Subcutaneous adipose tissue (tissue), 4 donors: Measurements from ENCODE around the gene SMG5. TPM values are rescaled to one million over a fixed set of nuclear protein-coding genes. Genes with fewer than 3 reads are reported as not detected.

Experiments used
- total RNA-seq, 4 donors: library from RNA; depleted of rRNA; stranded (reverse); fragments of >200 nt; gene quantifications; one replicate each; pipeline ENCODE4 v1.1.0, GENCODE V29; 2016
- TF ChIP-seq, protein P1 (sequence below): fragments of 450-650 bp; IDR thresholded peaks from one replicate; pipeline ENCODE4 v1.5.1; 2016; ENCODE audit warnings: low read depth, mild to moderate bottlenecking, control low read depth, antibody characterized with exemption, moderate library complexity

The SMG5 gene
- total RNA-seq, 4 donors from 2014 or later, result 26.6 to 48.6 (median 37.3) TPM

GRCh38 chr1:156233426-156234127 is 49.0 kb downstream of the SMG5 start:
- TF ChIP-seq, protein P1, sequence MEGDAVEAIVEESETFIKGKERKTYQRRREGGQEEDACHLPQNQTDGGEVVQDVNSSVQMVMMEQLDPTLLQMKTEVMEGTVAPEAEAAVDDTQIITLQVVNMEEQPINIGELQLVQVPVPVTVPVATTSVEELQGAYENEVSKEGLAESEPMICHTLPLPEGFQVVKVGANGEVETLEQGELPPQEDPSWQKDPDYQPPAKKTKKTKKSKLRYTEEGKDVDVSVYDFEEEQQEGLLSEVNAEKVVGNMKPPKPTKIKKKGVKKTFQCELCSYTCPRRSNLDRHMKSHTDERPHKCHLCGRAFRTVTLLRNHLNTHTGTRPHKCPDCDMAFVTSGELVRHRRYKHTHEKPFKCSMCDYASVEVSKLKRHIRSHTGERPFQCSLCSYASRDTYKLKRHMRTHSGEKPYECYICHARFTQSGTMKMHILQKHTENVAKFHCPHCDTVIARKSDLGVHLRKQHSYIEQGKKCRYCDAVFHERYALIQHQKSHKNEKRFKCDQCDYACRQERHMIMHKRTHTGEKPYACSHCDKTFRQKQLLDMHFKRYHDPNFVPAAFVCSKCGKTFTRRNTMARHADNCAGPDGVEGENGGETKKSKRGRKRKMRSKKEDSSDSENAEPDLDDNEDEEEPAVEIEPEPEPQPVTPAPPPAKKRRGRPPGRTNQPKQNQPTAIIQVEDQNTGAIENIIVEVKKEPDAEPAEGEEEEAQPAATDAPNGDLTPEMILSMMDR, result no peak

DNA sequence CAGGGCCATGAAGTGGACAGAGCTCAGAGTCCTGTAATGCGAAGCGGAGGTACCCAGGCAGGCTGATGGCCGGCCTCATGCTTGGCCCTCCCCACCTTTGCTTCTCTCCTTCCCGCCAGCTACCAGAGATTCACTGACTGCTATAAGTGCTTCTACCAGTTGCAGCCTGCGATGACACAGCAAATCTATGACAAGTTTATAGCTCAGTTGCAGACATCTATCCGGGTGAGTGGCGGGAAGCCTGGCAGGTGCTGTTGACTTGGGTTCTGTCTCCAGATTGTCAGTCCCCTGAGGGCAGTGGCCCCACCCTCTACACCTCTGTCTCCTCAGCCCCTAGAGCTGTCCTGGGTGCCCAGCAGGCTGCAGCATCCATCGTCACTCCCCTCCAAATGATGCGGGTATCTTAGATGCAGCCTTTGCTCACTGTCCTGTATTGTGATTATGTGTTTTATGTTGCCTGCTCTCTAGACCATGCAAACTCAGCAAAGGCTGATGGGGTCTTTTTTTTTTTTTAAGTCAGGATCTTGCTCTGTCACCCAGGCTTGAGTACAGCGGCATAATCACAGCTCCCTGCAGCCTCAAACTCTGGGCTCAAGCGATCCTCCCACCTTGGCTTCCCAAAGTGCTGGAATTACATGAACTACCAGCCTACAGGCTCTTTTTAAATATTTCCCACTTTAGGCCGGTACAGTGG is 50.3 kb downstream of the SMG5 start:
- TF ChIP-seq, protein P1, result no peak

DNA sequence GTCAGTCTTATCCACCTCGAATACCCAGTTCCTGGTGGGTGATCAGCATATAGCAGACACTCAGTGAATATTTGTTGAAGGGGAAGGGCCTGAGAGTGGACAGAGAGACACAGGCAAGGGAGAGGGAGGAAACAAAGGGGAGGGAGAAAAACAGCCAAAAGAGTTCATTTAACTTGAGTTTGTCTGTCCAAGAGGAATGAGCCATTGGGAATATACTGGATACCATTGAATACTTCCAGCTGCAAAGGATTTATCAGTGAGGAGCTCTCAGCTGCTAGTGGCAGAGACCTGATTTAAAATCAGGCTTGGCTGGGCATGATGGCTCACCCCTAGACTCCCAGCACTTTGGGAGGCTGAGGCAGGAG is 52.2 kb downstream of the SMG5 start:
- TF ChIP-seq, protein P1, result no peak

GRCh38 chr1:156229809-156230472 is 52.7 kb downstream of the SMG5 start:
- TF ChIP-seq, protein P1, result no peak

DNA sequence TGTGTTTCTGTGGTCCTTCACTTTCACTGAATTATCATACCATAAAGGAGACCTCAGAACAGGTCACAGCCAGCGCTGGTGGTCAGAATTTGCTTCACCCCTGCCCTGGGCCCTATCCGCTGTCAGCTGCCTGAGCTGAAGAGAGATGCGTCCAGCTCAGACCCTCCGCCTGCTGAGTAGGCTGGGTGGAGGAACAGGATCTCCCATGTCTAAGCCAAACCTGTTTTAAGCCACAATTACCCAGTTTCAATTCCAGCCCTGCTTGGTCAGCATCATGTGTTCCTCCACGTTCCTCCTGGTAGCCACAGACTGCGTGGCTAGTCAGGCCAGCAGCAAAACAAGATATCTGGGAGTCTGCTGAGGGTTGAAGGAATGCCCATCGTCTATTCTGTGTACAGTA is 54.1 kb downstream of the SMG5 start:
- TF ChIP-seq, protein P1, result no peak

DNA sequence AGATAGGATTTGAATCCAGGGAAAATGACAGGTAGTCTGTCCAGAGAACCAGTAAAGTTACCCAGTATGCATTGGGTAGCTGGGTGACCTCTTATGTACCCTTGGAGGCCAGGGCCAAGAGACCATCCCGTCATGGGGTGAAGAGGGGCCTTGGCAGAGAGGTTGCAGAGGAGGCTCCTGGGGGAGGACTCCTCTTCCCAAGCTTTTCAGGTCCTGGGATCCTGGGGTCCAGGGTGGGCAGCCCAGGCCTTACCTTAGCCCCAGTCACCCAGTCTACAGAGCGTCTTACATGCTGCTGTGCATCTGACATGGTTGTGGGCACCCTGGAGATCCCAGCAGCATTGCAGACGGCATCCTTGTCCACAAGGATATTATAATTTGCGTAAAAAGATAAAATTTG is 55.8 kb downstream of the SMG5 start:
- TF ChIP-seq, protein P1, result no peak

DNA sequence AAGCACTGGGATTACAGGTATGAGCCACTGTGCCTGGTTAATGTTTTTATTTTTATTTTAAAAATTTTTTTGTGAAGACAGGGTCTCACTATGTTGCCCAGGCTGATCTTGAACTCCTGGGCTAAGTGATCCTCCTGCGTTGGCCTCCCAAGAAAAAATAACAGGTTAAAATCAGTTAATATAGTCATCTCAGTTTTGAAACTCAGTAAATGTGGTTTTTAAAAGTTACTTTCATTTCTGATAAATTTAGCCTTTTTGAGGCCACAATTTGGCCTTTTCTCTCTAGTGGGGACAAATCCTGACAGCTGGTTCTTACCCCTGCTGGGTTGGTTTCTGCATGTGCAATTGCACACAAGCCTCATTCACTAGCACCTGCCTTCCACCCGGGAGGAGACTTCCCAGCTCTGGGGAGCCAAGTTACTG is 56.5 kb downstream of the SMG5 start:
- TF ChIP-seq, protein P1, result no peak
